Upper lobe of right lung (tissue), 1 donor: ENCODE results near the gene JARID2. TPM values are rescaled to one million over a fixed set of nuclear protein-coding genes. Genes with fewer than 3 reads are reported as not detected.

Experiments
- ATAC-seq: fragments of 200-7000 bp; cut with Tn5 transposase; one replicate; pipeline ENCODE4 v1.9.1; 2020; ENCODE audit warnings: mild to moderate bottlenecking, moderate library complexity
- DNase-seq: peaks from one replicate; pipeline ENCODE4 v3.0.0-alpha.2; 2020
- H3K27ac ChIP-seq: fragments of 200-600 bp; one replicate; pipeline ENCODE4 v1.8.0; 2022
- H3K27me3 ChIP-seq: fragments of 200-600 bp; one replicate; pipeline ENCODE4 v1.8.0; 2022; ENCODE audit warnings: mild to moderate bottlenecking
- H3K36me3 ChIP-seq: fragments of 200-600 bp; one replicate; pipeline ENCODE4 v1.8.0; 2022
- H3K4me1 ChIP-seq: fragments of 200-600 bp; one replicate; pipeline ENCODE4 v1.8.0; 2022
- H3K4me3 ChIP-seq: fragments of 200-600 bp; one replicate; pipeline ENCODE4 v1.8.0; 2022; ENCODE audit warnings: mild to moderate bottlenecking
- H3K9me3 ChIP-seq: fragments of 200-600 bp; one replicate; pipeline ENCODE4 v1.8.0; 2022
- CTCF ChIP-seq: fragments of 200-600 bp; IDR thresholded peaks from one replicate; pipeline ENCODE4 v1.8.0; 2022; ENCODE audit warnings: antibody characterized with exemption
- intact Hi-C: fragments of 100-400 bp; cut with DNase I; formaldehyde crosslinking; loops from one replicate; pipeline ENCODE4 v1.11.0; 2022
- total RNA-seq: library from RNA; stranded (reverse); fragmentation: NEBNext Ultra II Directional; extraction: Animal tissue kit (Norgen Biotek cat#: 25700); gene quantifications from one replicate; pipeline ENCODE4 v1.2.1, GENCODE V29; 2021
- donor health status: DM: no; HTN: yes; CAD: no; lungs with severe emphysema.

The JARID2 gene
- total RNA-seq, 1 donor from 2014 or later, result 15.1 TPM

DNA sequence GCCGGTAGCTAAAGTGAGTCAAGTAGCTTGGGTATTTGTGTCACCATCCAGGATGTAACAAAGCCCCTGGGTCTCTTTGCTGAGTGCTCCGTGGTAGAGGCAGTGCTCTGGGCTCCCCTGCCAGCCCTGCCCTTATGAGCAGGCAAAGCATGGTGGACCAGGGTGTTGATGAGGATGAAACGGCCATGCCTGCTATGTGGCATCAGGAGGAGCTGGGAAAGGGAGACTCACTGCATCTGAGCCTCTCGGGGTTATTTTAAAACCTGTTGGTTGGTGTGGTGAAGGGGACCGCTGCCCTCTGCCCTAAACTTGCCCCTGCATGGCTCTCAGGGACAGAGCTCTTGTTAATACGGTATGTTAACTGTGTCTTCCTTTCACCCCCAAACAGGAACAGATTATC is 273.8 kb downstream of the JARID2 start:
- Histone ChIP-seq H3K9me3 (no peaks in the 10 kb centered on the region), H3K4me3 (no peak overlapping the region), H3K27ac (no peak overlapping the region), H3K36me3 (peaks cover 66% of the 10 kb centered on the region), H3K4me1 (no peaks in the 10 kb centered on the region), H3K27me3 (no peaks in the 10 kb centered on the region)
- TF ChIP-seq CTCF, result no peak
- DNase-seq (peak; percentile 51), ATAC-seq (no peak)
- intact Hi-C loops, result loop anchor here (10.0 kb wide), 1 partner anchor 105 kb away; no protein-coding TSS in a partner anchor

DNA sequence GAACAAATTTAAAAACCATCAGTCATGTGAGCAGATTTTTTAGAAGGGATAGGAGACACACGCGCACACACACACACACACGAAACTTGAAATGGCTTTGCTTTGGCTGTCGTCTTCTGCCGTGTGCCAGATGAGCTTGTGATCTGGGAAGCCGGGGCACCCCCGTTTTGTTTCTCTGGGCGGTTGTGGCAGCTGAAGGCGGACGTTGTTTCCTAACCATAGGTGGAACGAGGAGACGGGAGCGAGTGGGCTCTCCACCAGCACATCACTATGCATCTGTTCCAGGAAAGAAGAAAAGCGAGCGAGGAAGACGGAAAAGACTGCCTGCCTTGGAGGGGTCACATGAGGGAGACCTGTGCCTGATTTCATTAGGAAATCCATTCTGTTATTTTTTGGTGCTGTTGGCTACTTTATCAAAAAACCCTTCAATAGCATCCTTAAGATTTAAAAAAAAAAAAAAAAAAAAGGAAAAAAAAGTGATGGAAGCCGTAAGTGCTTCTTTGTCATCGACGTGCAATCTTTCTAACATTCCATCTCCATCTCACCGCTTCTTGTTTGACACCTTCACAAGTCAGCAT is 274.8 kb downstream of the JARID2 start:
- DNase-seq, result peak; percentile 36
- Histone ChIP-seq H3K9me3 (no peaks in the 10 kb centered on the region), H3K4me3 (no peak overlapping the region), H3K4me1 (no peaks in the 10 kb centered on the region), H3K27ac (no peak overlapping the region), H3K27me3 (no peaks in the 10 kb centered on the region), H3K36me3 (peaks cover 66% of the 10 kb centered on the region)
- no peak for ATAC-seq
- no peak for TF ChIP-seq CTCF
- intact Hi-C loops, result no loop called here

GRCh38 chr6:15521582-15521981 is 275.7 kb downstream of the JARID2 start:
- Histone ChIP-seq H3K4me3 (no peak overlapping the region), H3K9me3 (no peaks in the 10 kb centered on the region), H3K27me3 (no peaks in the 10 kb centered on the region), H3K4me1 (no peaks in the 10 kb centered on the region), H3K36me3 (peaks cover 71% of the 10 kb centered on the region), H3K27ac (peak overlapping the region; percentile 31)
- intact Hi-C loops, result no loop called here
- ATAC-seq, result no peak
- TF ChIP-seq CTCF, result no peak
- no peak for DNase-seq

GRCh38 chr6:15522026-15522425 is 276.2 kb downstream of the JARID2 start:
- H3K27ac ChIP-seq, result peak overlapping the region; percentile 31
- no peak for ATAC-seq
- peaks cover 68% of the 10 kb centered on the region for H3K36me3 ChIP-seq
- H3K4me1 ChIP-seq, result no peaks in the 10 kb centered on the region
- no peak for TF ChIP-seq CTCF
- intact Hi-C loops, result no loop called here
- H3K9me3 ChIP-seq, result no peaks in the 10 kb centered on the region
- DNase-seq, result peak; percentile 48
- no peak overlapping the region for H3K4me3 ChIP-seq
- no peaks in the 10 kb centered on the region for H3K27me3 ChIP-seq

DNA sequence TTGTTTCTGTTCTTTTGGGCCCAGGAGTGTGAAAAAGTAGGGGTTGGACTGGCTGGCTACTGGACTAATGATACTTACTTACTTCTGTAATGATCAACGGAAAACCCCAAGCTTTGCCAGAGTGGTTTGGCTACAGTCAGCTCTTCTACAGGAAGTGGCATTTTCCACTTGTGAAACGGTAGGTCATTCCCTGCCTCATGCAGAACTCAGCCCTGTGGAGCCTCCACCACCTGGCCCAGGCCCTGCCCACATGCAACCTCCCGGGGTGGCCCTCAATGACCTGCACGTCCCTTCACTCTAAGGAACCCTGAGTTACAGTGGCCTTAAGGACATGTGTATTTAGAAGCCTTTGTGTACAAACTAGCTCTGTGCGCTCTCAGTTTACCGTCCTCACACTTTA is 276.6 kb downstream of the JARID2 start:
- Histone ChIP-seq H3K9me3 (no peaks in the 10 kb centered on the region), H3K27ac (no peak overlapping the region), H3K4me3 (no peak overlapping the region), H3K4me1 (no peaks in the 10 kb centered on the region), H3K36me3 (peaks cover 64% of the 10 kb centered on the region), H3K27me3 (no peaks in the 10 kb centered on the region)
- TF ChIP-seq CTCF, result no peak
- peak; percentile 47 for ATAC-seq
- peak; percentile 43 for DNase-seq
- intact Hi-C loops, result no loop called here
